ENCODE measurements around the gene BANF2.
A peak's percentile ranks its signal among the peaks of the same experiment; 100 is the strongest.
"Not testable (repeated sequence)": the region's sequence is repeated elsewhere in the genome, so short reads cannot be mapped to it uniquely, and the experiment has no call there.

Gene BANF2

GRCh38 chr20:17704589-17705317, 5.0 kb downstream of the BANF2 start:
- DNase-seq (ENCODE audit: low read depth): no peak

GRCh38 chr20:17705916-17706315, 6.2 kb downstream of the BANF2 start:
- Histone ChIP-seq H3K4me1 (ENCODE audit: control insufficient read depth, insufficient read depth, low read length) (peaks cover 5% of the 10 kb centered on the region), H3K9ac (ENCODE audit: low read length) (no peak overlapping the region), H3K4me3 (ENCODE audit: low read length) (no peak overlapping the region), H3K9me3 (ENCODE audit: control insufficient read depth, low read length) (no peaks in the 10 kb centered on the region), H3K36me3 (ENCODE audit: control insufficient read depth, insufficient read depth, low read length, severe bottlenecking) (no peaks in the 10 kb centered on the region), H3K27me3 (replicated peaks; ENCODE audit: control insufficient read depth, insufficient read depth, low read length) (peaks cover 5% of the 10 kb centered on the region)
- no peak for DNase-seq (ENCODE audit: low read depth)

More at GRCh38 chr20:17704589-17705317, 5.0 kb downstream of the BANF2 start:
- Histone ChIP-seq H3K36me3 (ENCODE audit: control insufficient read depth, insufficient read depth, low read length, severe bottlenecking) (no peaks in the 10 kb centered on the region), H3K9ac (ENCODE audit: low read length) (no peak overlapping the region), H3K9me3 (ENCODE audit: control insufficient read depth, low read length) (no peaks in the 10 kb centered on the region), H3K4me1 (ENCODE audit: control insufficient read depth, insufficient read depth, low read length) (no peaks in the 10 kb centered on the region), H3K27me3 (replicated peaks; ENCODE audit: control insufficient read depth, insufficient read depth, low read length) (peaks cover 5% of the 10 kb centered on the region), H3K4me3 (ENCODE audit: low read length) (no peak overlapping the region)

- H3K9me3 ChIP-seq (ENCODE audit: control insufficient read depth, low read length): no peaks in the 10 kb centered on the region
- no peak for DNase-seq (ENCODE audit: low read depth)
- no peak overlapping the region for H3K4me3 ChIP-seq (ENCODE audit: low read length)
- peaks cover 5% of the 10 kb centered on the region for H3K27me3 ChIP-seq (replicated peaks; ENCODE audit: control insufficient read depth, insufficient read depth, low read length)
- H3K9ac ChIP-seq (ENCODE audit: low read length): no peak overlapping the region
- no peaks in the 10 kb centered on the region for H3K36me3 ChIP-seq (ENCODE audit: control insufficient read depth, insufficient read depth, low read length, severe bottlenecking)
- peaks cover 9% of the 10 kb centered on the region for H3K4me1 ChIP-seq (ENCODE audit: control insufficient read depth, insufficient read depth, low read length)
Measured at GRCh38 chr20:17706632-17707031, 6.9 kb downstream of the BANF2 start.

- H3K36me3 ChIP-seq (ENCODE audit: control insufficient read depth, insufficient read depth, low read length, severe bottlenecking); H3K9ac ChIP-seq (ENCODE audit: low read length); H3K27me3 ChIP-seq (replicated peaks; ENCODE audit: control insufficient read depth, insufficient read depth, low read length); DNase-seq (ENCODE audit: low read depth); H3K4me1 ChIP-seq (ENCODE audit: control insufficient read depth, insufficient read depth, low read length); H3K9me3 ChIP-seq (ENCODE audit: control insufficient read depth, low read length); H3K4me3 ChIP-seq (ENCODE audit: low read length): not testable (repeated sequence)
Measured at GRCh38 chr20:17707951-17708350, 8.2 kb downstream of the BANF2 start.

GRCh38 chr20:17708675-17709360, 9.1 kb downstream of the BANF2 start:
- peak; percentile 7 for DNase-seq (ENCODE audit: low read depth)
- no peak overlapping the region for H3K4me3 ChIP-seq (ENCODE audit: low read length)
- H3K36me3 ChIP-seq (ENCODE audit: control insufficient read depth, insufficient read depth, low read length, severe bottlenecking): no peaks in the 10 kb centered on the region
- peaks cover 9% of the 10 kb centered on the region for H3K4me1 ChIP-seq (ENCODE audit: control insufficient read depth, insufficient read depth, low read length)
- H3K9me3 ChIP-seq (ENCODE audit: control insufficient read depth, low read length): no peaks in the 10 kb centered on the region
- H3K27me3 ChIP-seq (replicated peaks; ENCODE audit: control insufficient read depth, insufficient read depth, low read length): peaks cover 8% of the 10 kb centered on the region
- no peak overlapping the region for H3K9ac ChIP-seq (ENCODE audit: low read length)

- Histone ChIP-seq H3K27me3 (replicated peaks; ENCODE audit: control insufficient read depth, insufficient read depth, low read length) (peaks cover 8% of the 10 kb centered on the region), H3K4me3 (ENCODE audit: low read length) (no peak overlapping the region), H3K9me3 (ENCODE audit: control insufficient read depth, low read length) (no peaks in the 10 kb centered on the region), H3K9ac (ENCODE audit: low read length) (no peak overlapping the region), H3K36me3 (ENCODE audit: control insufficient read depth, insufficient read depth, low read length, severe bottlenecking) (no peaks in the 10 kb centered on the region), H3K4me1 (ENCODE audit: control insufficient read depth, insufficient read depth, low read length) (peaks cover 9% of the 10 kb centered on the region)
- DNase-seq (ENCODE audit: low read depth): no peak
Measured at GRCh38 chr20:17709361-17710293, 9.9 kb downstream of the BANF2 start.

- Histone ChIP-seq H3K36me3 (ENCODE audit: control insufficient read depth, insufficient read depth, low read length, severe bottlenecking) (no peaks in the 10 kb centered on the region), H3K9me3 (ENCODE audit: control insufficient read depth, low read length) (no peaks in the 10 kb centered on the region), H3K4me3 (ENCODE audit: low read length) (no peak overlapping the region), H3K27me3 (replicated peaks; ENCODE audit: control insufficient read depth, insufficient read depth, low read length) (peaks cover 7% of the 10 kb centered on the region), H3K4me1 (ENCODE audit: control insufficient read depth, insufficient read depth, low read length) (peaks cover 9% of the 10 kb centered on the region), H3K9ac (ENCODE audit: low read length) (no peak overlapping the region)
- DNase-seq (ENCODE audit: low read depth): no peak
Measured at GRCh38 chr20:17710379-17711266, 10.9 kb downstream of the BANF2 start.

GRCh38 chr20:17711267-17711627, 11.5 kb downstream of the BANF2 start:
- no peak for DNase-seq (ENCODE audit: low read depth)
- Histone ChIP-seq H3K27me3 (replicated peaks; ENCODE audit: control insufficient read depth, insufficient read depth, low read length) (peaks cover 3% of the 10 kb centered on the region), H3K36me3 (ENCODE audit: control insufficient read depth, insufficient read depth, low read length, severe bottlenecking) (no peaks in the 10 kb centered on the region), H3K9me3 (ENCODE audit: control insufficient read depth, low read length) (no peaks in the 10 kb centered on the region), H3K4me3 (ENCODE audit: low read length) (no peak overlapping the region), H3K4me1 (ENCODE audit: control insufficient read depth, insufficient read depth, low read length) (peaks cover 9% of the 10 kb centered on the region), H3K9ac (ENCODE audit: low read length) (no peak overlapping the region)

GRCh38 chr20:17712201-17712600, 12.4 kb downstream of the BANF2 start:
- Histone ChIP-seq H3K36me3 (ENCODE audit: control insufficient read depth, insufficient read depth, low read length, severe bottlenecking) (no peaks in the 10 kb centered on the region), H3K9ac (ENCODE audit: low read length) (no peak overlapping the region), H3K27me3 (replicated peaks; ENCODE audit: control insufficient read depth, insufficient read depth, low read length) (peaks cover 3% of the 10 kb centered on the region), H3K4me1 (ENCODE audit: control insufficient read depth, insufficient read depth, low read length) (peaks cover 9% of the 10 kb centered on the region), H3K9me3 (ENCODE audit: control insufficient read depth, low read length) (no peaks in the 10 kb centered on the region), H3K4me3 (ENCODE audit: low read length) (no peak overlapping the region)
- DNase-seq (ENCODE audit: low read depth): no peak

- DNase-seq (ENCODE audit: low read depth): no peak
- H3K27me3 ChIP-seq (replicated peaks; ENCODE audit: control insufficient read depth, insufficient read depth, low read length): peaks cover 3% of the 10 kb centered on the region
- no peak overlapping the region for H3K4me3 ChIP-seq (ENCODE audit: low read length)
- peaks cover 9% of the 10 kb centered on the region for H3K4me1 ChIP-seq (ENCODE audit: control insufficient read depth, insufficient read depth, low read length)
- H3K36me3 ChIP-seq (ENCODE audit: control insufficient read depth, insufficient read depth, low read length, severe bottlenecking): no peaks in the 10 kb centered on the region
- no peak overlapping the region for H3K9ac ChIP-seq (ENCODE audit: low read length)
- no peaks in the 10 kb centered on the region for H3K9me3 ChIP-seq (ENCODE audit: control insufficient read depth, low read length)
Measured at GRCh38 chr20:17712708-17713107, 12.9 kb downstream of the BANF2 start.
